GM18507 (cell line): ENCODE results near the gene MED10.

Experiments used
- DNase-seq: peaks from one replicate; pipeline ENCODE4 v3.0.0; 2011; ENCODE audit warnings: low read depth; ENCODE audit not compliant: insufficient read length; ENCODE audit errors: extremely low spot score
- FAIRE-seq: peaks from 2 replicates; lab custom pipeline; 2011; peaks lifted over from hg19 to GRCh38; lab: Jason Lieb, UNC

Gene MED10

GRCh38 chr5:6399980-6400910, 21.9 kb upstream of the MED10 start:
- DNase-seq (no peak), FAIRE-seq (no peak)

- FAIRE-seq = no peak
Measured at GRCh38 chr5:6398570-6399230, 20.4 kb upstream of the MED10 start.

GRCh38 chr5:6397536-6398269, 19.4 kb upstream of the MED10 start:
- FAIRE-seq (no peak), DNase-seq (no peak)

More at GRCh38 chr5:6398570-6399230, 20.4 kb upstream of the MED10 start:
- no peak for DNase-seq

- DNase-seq = no peak
- FAIRE-seq = no peak
Measured at GRCh38 chr5:6396836-6397535, 18.6 kb upstream of the MED10 start.

GRCh38 chr5:6396043-6396442, 17.7 kb upstream of the MED10 start:
- FAIRE-seq (no peak), DNase-seq (no peak)

GRCh38 chr5:6395621-6396020, 17.3 kb upstream of the MED10 start:
- no peak for DNase-seq
- no peak for FAIRE-seq

GRCh38 chr5:6395102-6395445, 16.7 kb upstream of the MED10 start:
- no peak for FAIRE-seq
- DNase-seq = no peak

GRCh38 chr5:6394429-6395101, 16.2 kb upstream of the MED10 start:
- FAIRE-seq (no peak), DNase-seq (no peak)

GRCh38 chr5:6393596-6394194, 15.3 kb upstream of the MED10 start:
- FAIRE-seq (no peak), DNase-seq (no peak)

- FAIRE-seq (no peak), DNase-seq (no peak)
Measured at GRCh38 chr5:6392561-6392960, 14.2 kb upstream of the MED10 start.

- FAIRE-seq (no peak), DNase-seq (no peak)
Measured at GRCh38 chr5:6391151-6391550, 12.8 kb upstream of the MED10 start.

- DNase-seq (no peak), FAIRE-seq (no peak)
Measured at GRCh38 chr5:6389946-6390530, 11.7 kb upstream of the MED10 start.

GRCh38 chr5:6389397-6389796, 11.1 kb upstream of the MED10 start:
- DNase-seq (no peak), FAIRE-seq (no peak)

GRCh38 chr5:6387970-6388369, 9.6 kb upstream of the MED10 start:
- FAIRE-seq (no peak), DNase-seq (no peak)

- no peak for FAIRE-seq
- no peak for DNase-seq
Measured at GRCh38 chr5:6386271-6386670, 7.9 kb upstream of the MED10 start.

- FAIRE-seq = no peak
- no peak for DNase-seq
Measured at GRCh38 chr5:6384856-6385255, 6.5 kb upstream of the MED10 start.

- FAIRE-seq (no peak), DNase-seq (no peak)
Measured at GRCh38 chr5:6383376-6383775, 5.0 kb upstream of the MED10 start.

- DNase-seq (no peak), FAIRE-seq (no peak)
Measured at GRCh38 chr5:6379246-6379645, 899 bp upstream of the MED10 start.

GRCh38 chr5:6378766-6379103, 388 bp upstream of the MED10 start:
- no peak for FAIRE-seq
- DNase-seq = no peak
